OCI-LY7 (cell line): ENCODE measurements around the gene ZNF277.

Source experiments
- EZH2phosphoT487 ChIP-seq: fragments of 200-600 bp; sonication (generic); IDR thresholded peaks from 2 replicates; pipeline ENCODE4 v1.6.1; 2018; ENCODE audit warnings: low read depth, borderline replicate concordance, mild to moderate bottlenecking, mixed run types, antibody characterized with exemption, low read length, moderate library complexity, mixed read lengths
- TF ChIP-seq, protein P1 (sequence below): fragments of 200-600 bp; sonication (generic); conservative IDR thresholded peaks from 2 replicates; pipeline ENCODE4 v1.5.1; 2014; ENCODE audit warnings: mild to moderate bottlenecking, antibody characterized with exemption, low read length, moderate library complexity, mixed read lengths

DNA sequence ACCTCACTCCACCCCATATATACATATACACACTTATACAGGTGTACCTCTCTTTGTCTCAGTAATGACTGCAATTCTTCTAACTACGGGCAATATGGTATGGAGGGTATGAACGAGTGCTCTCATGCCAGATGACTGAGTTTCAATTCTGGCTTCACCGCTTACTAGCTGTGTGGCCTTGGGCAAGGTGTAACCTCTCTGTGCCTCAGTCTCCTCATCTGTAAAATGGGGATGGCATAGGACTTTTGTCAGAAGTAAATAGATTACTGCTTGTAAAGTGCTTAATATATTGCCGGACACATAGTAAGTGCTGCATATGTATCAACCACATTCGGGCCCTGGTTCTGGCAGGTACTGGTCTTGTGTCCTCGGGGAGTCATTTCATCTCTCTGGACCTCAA is 183.7 kb downstream of the ZNF277 start:
- TF ChIP-seq, protein P1, sequence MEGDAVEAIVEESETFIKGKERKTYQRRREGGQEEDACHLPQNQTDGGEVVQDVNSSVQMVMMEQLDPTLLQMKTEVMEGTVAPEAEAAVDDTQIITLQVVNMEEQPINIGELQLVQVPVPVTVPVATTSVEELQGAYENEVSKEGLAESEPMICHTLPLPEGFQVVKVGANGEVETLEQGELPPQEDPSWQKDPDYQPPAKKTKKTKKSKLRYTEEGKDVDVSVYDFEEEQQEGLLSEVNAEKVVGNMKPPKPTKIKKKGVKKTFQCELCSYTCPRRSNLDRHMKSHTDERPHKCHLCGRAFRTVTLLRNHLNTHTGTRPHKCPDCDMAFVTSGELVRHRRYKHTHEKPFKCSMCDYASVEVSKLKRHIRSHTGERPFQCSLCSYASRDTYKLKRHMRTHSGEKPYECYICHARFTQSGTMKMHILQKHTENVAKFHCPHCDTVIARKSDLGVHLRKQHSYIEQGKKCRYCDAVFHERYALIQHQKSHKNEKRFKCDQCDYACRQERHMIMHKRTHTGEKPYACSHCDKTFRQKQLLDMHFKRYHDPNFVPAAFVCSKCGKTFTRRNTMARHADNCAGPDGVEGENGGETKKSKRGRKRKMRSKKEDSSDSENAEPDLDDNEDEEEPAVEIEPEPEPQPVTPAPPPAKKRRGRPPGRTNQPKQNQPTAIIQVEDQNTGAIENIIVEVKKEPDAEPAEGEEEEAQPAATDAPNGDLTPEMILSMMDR = no peak
- TF ChIP-seq EZH2phosphoT487 = no peak
